Measurements from ENCODE around the gene TNFRSF21. TPM values are rescaled to one million over a fixed set of nuclear protein-coding genes. Genes with fewer than 3 reads are reported as not detected.
"Not testable (repeated sequence)": the region's sequence is repeated elsewhere in the genome, so short reads cannot be mapped to it uniquely, and the experiment has no call there.

Gene TNFRSF21
- total RNA-seq, 2 experiments from 2014 or later, result 0.97 to 1.2 TPM

DNA sequence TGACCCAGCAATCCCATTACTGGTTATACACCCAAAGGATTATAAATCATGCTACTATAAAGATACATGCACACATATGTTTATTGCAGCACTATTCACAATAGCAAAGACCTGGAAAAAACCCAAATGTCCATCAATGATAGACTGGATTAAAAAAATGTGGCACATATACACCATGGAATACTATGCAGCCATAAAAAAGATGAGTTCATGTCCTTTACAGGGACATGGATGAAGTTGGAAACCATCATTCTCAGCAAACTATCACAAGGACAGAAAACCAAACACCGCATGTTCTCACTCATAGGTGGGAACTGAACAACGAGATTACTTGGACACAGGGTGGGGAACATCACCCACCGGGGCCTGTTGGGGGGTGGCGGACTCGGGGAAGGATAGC, 34.6 kb downstream of the TNFRSF21 start:
- intact Hi-C loops (cut with micrococcal nuclease), result not testable (repeated sequence)

DNA sequence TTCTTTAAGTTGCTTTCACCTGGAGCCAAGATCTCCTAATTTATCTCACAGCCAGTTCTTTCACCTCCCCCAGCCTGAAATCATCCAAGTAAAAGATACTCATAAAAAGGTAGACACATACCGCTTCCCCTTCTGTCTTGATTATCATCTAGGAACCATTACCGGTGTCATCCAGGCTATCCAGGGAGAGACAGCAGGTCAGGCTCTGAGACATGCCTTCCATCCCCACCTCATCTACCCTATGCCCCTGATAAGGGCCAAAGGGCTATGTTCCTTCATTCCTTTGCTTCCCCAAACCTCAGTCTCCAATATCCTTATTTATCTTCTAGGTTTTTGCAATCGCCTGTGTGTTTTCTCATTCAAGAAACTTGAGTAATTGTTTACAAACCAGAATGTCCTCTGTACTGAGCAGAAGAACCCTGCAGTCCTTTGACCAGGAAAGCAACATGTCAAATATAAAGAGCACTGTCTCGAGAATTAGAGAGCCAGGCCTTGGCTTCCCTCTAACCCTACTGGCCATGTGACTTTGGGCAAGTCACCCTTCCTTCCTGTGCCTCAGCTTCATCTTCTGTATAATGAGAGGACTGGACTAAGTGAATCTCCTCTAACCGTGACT, 41.0 kb downstream of the TNFRSF21 start:
- CTCF ChIA-PET, result no interaction called here
- Mint-ChIP-seq H3K4me3 (no peak overlapping the region), H3K9me3 (no peaks in the 10 kb centered on the region), H3K4me1 (ENCODE audit: low read depth) (no peaks in the 10 kb centered on the region), H3K36me3 (no peaks in the 10 kb centered on the region), H3K27me3 (no peaks in the 10 kb centered on the region), H3K27ac (no peak overlapping the region)
- POLR2A ChIA-PET, result no interaction called here
- DNase-seq, result no peak
- intact Hi-C loops (cut with micrococcal nuclease), result no loop called here

More for the DNA sequence above, 34.6 kb downstream of the TNFRSF21 start:
- POLR2A ChIA-PET; H3K4me3 Mint-ChIP-seq; H3K36me3 Mint-ChIP-seq; H3K9me3 Mint-ChIP-seq; CTCF ChIA-PET; H3K4me1 Mint-ChIP-seq (ENCODE audit: low read depth); DNase-seq; H3K27me3 Mint-ChIP-seq; H3K27ac Mint-ChIP-seq: not testable (repeated sequence)

DNA sequence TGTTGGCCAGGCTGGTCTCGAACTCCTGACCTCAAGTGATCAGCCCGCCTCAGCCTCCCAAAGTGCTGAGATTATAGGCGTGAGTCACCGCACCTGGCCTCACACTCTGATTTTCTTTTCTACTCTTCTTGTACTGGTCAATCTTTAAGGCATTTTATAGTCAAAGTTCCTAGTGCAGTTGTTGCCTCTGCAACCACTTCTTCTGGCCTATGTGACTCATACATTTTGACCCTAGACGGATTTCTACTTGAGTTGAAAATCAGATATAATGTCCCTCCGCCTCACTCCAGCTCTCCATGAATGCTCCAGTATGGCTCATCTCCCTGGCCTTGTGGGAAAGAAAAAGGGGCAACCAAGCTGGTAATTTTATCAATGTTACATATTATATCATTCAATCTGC, 42.4 kb downstream of the TNFRSF21 start:
- no peaks in the 10 kb centered on the region for H3K27me3 Mint-ChIP-seq
- no peak for DNase-seq
- no peaks in the 10 kb centered on the region for H3K36me3 Mint-ChIP-seq
- no peaks in the 10 kb centered on the region for H3K4me1 Mint-ChIP-seq (ENCODE audit: low read depth)
- H3K4me3 Mint-ChIP-seq, result no peak overlapping the region
- H3K27ac Mint-ChIP-seq, result no peak overlapping the region
- intact Hi-C loops (cut with micrococcal nuclease), result no loop called here
- H3K9me3 Mint-ChIP-seq, result no peaks in the 10 kb centered on the region
- ChIA-PET POLR2A (no interaction called here), CTCF (no interaction called here)

DNA sequence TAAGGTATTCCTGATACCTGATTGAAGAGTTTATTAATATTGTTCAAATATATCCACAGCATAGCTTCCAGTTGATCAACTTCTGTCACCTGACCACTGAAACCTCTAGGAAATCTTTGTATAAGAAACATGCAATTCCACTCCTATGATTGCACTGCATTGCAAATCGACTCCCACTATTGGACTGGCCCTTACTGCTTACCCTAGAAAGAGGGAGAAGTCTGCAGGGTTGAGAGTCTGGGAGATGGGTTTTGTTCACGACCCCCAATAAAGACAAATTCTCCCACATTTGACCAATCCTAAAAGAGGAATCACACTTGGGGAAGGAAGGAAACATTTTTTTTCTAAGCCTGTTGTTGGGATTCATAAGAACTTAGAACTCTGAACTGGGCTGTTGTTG, 43.7 kb downstream of the TNFRSF21 start:
- Mint-ChIP-seq H3K4me1 (ENCODE audit: low read depth) (no peaks in the 10 kb centered on the region), H3K36me3 (no peaks in the 10 kb centered on the region), H3K27ac (no peak overlapping the region), H3K27me3 (no peaks in the 10 kb centered on the region), H3K4me3 (no peak overlapping the region), H3K9me3 (no peaks in the 10 kb centered on the region)
- intact Hi-C loops (cut with micrococcal nuclease), result no loop called here
- POLR2A ChIA-PET, result no interaction called here
- DNase-seq, result no peak
- CTCF ChIA-PET, result no interaction called here

DNA sequence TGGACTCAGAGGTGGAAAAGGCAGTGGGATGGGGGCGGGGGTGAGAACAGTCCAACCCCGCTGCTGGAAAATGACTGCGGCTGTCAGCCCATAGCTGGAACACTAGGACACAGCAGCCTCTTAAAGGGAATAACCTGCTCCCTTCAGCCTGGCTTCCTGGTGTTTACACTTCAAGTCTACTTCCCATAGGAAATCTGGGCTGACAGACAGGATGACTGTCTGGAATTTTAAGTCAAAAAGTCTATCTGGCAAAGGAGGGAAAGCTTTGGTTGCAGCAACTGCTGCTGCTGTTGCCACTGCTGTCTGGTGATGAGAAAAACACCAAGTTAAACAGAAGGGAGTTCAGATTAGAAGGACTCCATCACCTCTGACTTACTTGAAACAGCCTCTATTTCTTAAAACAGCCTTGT, 44.9 kb downstream of the TNFRSF21 start:
- Mint-ChIP-seq H3K36me3 (no peaks in the 10 kb centered on the region), H3K9me3 (no peaks in the 10 kb centered on the region), H3K4me3 (no peak overlapping the region), H3K27me3 (no peaks in the 10 kb centered on the region), H3K27ac (no peak overlapping the region), H3K4me1 (ENCODE audit: low read depth) (no peaks in the 10 kb centered on the region)
- intact Hi-C loops (cut with micrococcal nuclease), result no loop called here
- no peak for DNase-seq
- CTCF ChIA-PET, result no interaction called here
- POLR2A ChIA-PET, result no interaction called here

DNA sequence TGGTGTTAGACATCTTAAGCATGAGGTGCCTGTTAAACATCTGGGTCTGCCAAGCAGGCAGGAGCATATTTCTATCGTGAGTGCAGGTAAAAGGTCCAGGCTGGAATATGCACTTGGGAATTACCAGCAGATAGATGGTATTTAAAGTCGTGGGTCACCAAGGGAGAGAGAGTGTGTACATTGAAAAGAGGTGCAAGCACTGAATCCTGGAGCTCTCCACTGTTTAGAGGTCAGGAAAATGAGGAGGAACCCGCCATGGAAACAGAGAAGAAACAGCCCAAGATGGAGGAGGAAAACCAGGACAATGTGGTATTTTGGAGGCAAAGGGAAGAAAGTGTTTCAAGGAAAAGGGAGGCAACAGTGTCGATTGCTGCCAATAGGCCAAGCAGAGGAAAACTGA, 46.4 kb downstream of the TNFRSF21 start:
- Mint-ChIP-seq H3K9me3 (no peaks in the 10 kb centered on the region), H3K27ac (no peak overlapping the region), H3K36me3 (no peaks in the 10 kb centered on the region), H3K4me1 (ENCODE audit: low read depth) (no peaks in the 10 kb centered on the region), H3K27me3 (peaks cover 2% of the 10 kb centered on the region), H3K4me3 (no peak overlapping the region)
- CTCF ChIA-PET, result no interaction called here
- DNase-seq, result no peak
- POLR2A ChIA-PET, result no interaction called here
- intact Hi-C loops (cut with micrococcal nuclease), result no loop called here

DNA sequence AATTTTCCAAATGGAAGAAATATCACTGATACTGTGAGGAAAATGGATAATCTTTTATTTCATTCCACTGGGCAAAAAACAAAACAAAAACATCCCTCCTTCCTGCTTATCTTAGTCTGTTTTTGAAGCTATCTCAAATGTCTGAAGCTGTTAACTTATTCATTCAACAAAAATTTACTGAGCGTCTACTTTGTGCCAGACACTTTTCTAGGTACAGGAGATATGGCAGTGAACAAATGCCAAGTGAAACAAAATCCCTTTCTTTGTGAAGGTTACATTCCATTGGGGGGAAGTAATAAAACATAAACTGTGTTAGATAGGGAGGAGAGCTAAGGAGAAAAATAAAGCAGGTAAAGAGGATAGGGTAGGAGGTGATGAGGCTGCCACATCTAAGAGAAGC, 47.5 kb downstream of the TNFRSF21 start:
- H3K9me3 Mint-ChIP-seq, result no peaks in the 10 kb centered on the region
- no peak overlapping the region for H3K27ac Mint-ChIP-seq
- ChIA-PET POLR2A (no interaction called here), CTCF (no interaction called here)
- H3K36me3 Mint-ChIP-seq, result no peaks in the 10 kb centered on the region
- intact Hi-C loops (cut with micrococcal nuclease), result no loop called here
- H3K27me3 Mint-ChIP-seq, result peaks cover 2% of the 10 kb centered on the region
- no peak for DNase-seq
- H3K4me1 Mint-ChIP-seq (ENCODE audit: low read depth), result no peaks in the 10 kb centered on the region
- no peak overlapping the region for H3K4me3 Mint-ChIP-seq

DNA sequence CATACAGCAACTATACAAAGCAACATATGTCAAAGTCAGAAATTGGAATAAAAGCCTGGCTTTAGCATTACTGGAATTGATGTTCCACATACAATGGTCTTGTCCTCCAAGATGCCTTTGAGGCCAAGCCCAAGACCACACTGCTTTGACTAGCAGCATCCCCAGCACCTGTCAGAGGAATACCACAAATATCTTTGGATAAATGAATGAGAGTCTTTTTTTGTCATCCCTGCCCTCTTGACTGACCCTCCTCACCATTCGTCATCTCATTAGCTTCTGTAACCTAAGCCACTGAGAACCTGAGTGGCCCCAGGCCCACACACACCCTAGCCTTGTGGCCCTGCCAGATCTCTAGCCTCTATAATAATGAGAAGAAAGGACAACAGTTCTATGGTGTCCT, 48.5 kb downstream of the TNFRSF21 start:
- Mint-ChIP-seq H3K27me3 (peaks cover 2% of the 10 kb centered on the region), H3K27ac (no peak overlapping the region), H3K4me1 (ENCODE audit: low read depth) (no peaks in the 10 kb centered on the region), H3K9me3 (no peaks in the 10 kb centered on the region), H3K4me3 (no peak overlapping the region), H3K36me3 (no peaks in the 10 kb centered on the region)
- intact Hi-C loops (cut with micrococcal nuclease), result no loop called here
- ChIA-PET CTCF (no interaction called here), POLR2A (no interaction called here)
- DNase-seq, result no peak

DNA sequence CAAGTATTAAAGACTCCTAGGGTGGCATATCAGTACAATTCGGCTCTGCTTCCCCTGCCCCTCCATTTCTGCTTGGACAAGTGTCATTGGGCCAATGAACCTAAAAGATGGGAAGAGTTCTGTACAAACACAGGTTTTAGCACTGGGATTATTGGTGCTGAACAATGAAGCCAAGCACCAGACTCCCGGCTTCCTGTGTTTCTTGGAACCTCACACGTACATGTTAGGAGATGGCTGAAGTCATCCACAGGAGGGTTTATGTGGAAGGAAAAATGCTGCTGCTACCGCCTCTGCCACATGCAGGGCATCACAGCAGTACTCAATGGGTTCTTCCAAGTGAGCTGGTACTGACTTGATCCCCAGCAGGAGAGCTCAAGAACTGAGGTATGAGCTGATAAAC, 49.7 kb downstream of the TNFRSF21 start:
- Mint-ChIP-seq H3K36me3 (no peaks in the 10 kb centered on the region), H3K27ac (no peak overlapping the region), H3K4me3 (no peak overlapping the region), H3K4me1 (ENCODE audit: low read depth) (no peaks in the 10 kb centered on the region), H3K27me3 (peaks cover 2% of the 10 kb centered on the region), H3K9me3 (no peaks in the 10 kb centered on the region)
- DNase-seq, result no peak
- POLR2A ChIA-PET, result no interaction called here
- CTCF ChIA-PET, result no interaction called here
- intact Hi-C loops (cut with micrococcal nuclease), result no loop called here

DNA sequence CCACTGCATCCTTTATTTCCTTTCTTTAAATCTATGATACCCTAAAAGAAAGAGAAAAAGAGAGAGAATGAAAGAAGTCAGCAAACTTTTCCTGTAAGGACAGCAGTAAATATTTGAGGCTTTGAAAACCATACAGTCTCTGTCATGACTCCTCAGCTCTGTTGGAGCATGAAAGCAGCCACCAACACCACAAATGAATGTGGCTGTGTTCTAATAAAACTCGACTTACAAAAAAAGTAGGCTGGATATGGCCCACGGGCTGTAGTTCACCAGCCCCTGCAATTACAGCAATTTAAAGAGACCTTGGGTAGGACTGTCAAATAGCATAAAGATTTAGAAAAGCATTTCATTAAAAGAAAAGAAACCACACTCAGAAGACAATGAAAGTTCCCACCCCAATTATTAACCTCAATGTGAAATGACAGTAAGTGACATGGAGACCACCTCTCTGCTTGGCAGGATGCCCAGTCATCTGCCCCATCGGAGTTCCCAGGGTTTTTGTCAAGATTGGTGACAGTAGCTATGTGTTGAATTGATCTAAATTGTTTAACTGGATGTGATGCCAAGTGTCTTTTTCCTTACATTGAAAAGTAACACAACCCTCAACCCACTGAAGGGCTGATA, 50.9 kb downstream of the TNFRSF21 start:
- intact Hi-C loops (cut with micrococcal nuclease), result no loop called here
- Mint-ChIP-seq H3K9me3 (no peaks in the 10 kb centered on the region), H3K4me3 (no peak overlapping the region), H3K27ac (no peak overlapping the region), H3K27me3 (peaks cover 2% of the 10 kb centered on the region), H3K36me3 (no peaks in the 10 kb centered on the region), H3K4me1 (ENCODE audit: low read depth) (no peaks in the 10 kb centered on the region)
- POLR2A ChIA-PET, result no interaction called here
- DNase-seq, result no peak
- CTCF ChIA-PET, result no interaction called here

DNA sequence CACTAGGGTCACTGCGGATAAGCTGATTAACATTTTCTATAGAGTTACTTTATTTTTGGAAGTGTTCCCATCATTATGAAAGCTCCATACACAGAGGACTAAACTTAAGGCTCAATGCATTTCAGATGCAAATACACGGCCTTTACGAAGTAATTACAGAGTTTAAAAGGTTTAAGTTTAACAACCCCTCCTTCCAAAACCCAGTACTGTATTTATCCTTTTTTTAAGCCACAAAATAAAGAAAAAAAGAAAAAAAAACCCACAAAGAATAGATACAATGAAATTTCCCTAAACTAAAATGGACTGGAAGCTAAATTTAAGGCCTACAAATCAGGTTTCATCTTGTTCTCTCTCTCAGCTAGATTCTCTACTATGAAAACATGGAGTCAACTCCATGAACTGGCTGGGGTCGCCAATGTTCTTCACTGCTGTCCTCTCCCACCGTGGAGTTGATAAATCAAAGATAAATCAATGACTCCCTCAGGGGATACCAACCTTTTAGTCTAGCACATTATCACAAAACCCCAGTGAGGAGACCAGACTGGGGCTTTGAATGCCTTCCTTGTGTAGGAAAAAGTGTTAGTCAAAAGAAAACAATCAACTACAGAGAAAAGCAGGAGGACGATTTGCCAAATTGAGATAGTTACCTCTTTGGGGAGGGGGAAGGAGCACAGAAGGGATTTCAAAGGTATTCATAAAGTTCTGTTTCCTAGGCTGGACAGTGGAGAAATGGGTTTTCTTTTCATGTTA, 52.5 kb downstream of the TNFRSF21 start:
- ChIA-PET CTCF (no interaction called here), POLR2A (no interaction called here)
- no peak for DNase-seq
- Mint-ChIP-seq H3K36me3 (no peaks in the 10 kb centered on the region), H3K4me3 (no peak overlapping the region), H3K4me1 (ENCODE audit: low read depth) (no peaks in the 10 kb centered on the region), H3K27me3 (peaks cover 2% of the 10 kb centered on the region), H3K27ac (no peak overlapping the region), H3K9me3 (no peaks in the 10 kb centered on the region)
- intact Hi-C loops (cut with micrococcal nuclease), result no loop called here

DNA sequence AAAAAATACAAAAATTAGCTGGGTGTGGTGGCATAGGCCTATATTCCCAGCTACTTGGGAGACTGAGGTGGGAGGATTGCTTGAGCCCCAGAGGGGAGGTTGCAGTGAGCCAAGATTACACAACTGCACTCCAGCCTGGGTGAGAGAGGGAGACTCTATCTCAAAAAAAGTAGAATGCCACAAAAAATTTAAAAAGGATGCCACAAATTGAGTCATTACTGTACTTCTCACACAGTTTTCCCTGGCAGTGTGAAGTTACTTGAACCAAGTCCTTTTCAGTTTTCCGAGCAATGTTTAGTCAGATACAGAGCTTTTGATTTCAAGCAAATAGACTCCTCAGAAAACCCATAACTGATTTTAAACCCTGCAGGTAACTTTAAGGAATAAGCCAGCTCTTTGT, 53.3 kb downstream of the TNFRSF21 start:
- no peak for DNase-seq
- no peak overlapping the region for H3K4me3 Mint-ChIP-seq
- no peak overlapping the region for H3K27ac Mint-ChIP-seq
- intact Hi-C loops (cut with micrococcal nuclease), result no loop called here
- H3K27me3 Mint-ChIP-seq, result peaks cover 2% of the 10 kb centered on the region
- no peaks in the 10 kb centered on the region for H3K9me3 Mint-ChIP-seq
- H3K4me1 Mint-ChIP-seq (ENCODE audit: low read depth), result no peaks in the 10 kb centered on the region
- no peaks in the 10 kb centered on the region for H3K36me3 Mint-ChIP-seq
- ChIA-PET CTCF (no interaction called here), POLR2A (no interaction called here)

DNA sequence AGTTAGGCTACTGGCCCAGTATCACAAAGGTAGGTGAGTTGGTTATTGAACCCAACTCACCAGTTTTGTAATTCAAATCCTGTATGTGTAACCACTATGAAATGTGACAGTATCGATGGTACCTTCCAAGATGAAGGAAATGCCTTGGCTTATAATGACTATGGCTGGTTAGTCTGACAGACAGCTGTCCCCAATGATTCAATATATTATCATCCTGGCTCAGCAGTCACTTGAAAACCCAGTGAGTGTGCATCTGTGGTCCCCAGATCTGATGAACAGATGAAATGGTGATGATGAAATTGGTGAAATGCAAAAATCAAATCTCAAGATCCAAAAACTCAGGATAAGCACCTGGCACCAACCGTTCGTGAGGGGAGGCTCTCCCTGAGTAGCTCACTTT, 54.8 kb downstream of the TNFRSF21 start:
- Mint-ChIP-seq H3K36me3 (no peaks in the 10 kb centered on the region), H3K4me3 (no peak overlapping the region), H3K9me3 (no peaks in the 10 kb centered on the region), H3K27ac (no peak overlapping the region), H3K4me1 (ENCODE audit: low read depth) (no peaks in the 10 kb centered on the region), H3K27me3 (peaks cover 2% of the 10 kb centered on the region)
- ChIA-PET POLR2A (no interaction called here), CTCF (no interaction called here)
- DNase-seq, result no peak
- intact Hi-C loops (cut with micrococcal nuclease), result no loop called here
